Activated CD4-positive, alpha-beta T cell treated with anti-CD3 and anti-CD28 coated beads, Interleukin-2, amount 50 U/mL, for 48 hours (primary cell): ENCODE data around the gene SHE.
"Not testable (repeated sequence)": the region's sequence is repeated elsewhere in the genome, so short reads cannot be mapped to it uniquely, and the experiment has no call there.

ENCODE experiments used
- DNase-seq, 2 experiments: peaks; one replicate each; pipeline ENCODE4 v3.0.0-alpha.2; 2020

Gene SHE

GRCh38 chr1:154502066-154502743 lies at the start of gene SHE, which contains the start of gene TDRD10:
SHE (minus strand) TSS chr1:154502412; CDS start chr1:154502026, 386 bp downstream.
TDRD10 (plus strand) TSS chr1:154502219; CDS start chr1:154506904, 4,685 bp downstream.
- no peak for DNase-seq

- DNase-seq: no peak
Measured at GRCh38 chr1:154551474-154551873, 49.3 kb upstream of the SHE start.

GRCh38 chr1:154550657-154551056 lies 48.4 kb upstream of the SHE start:
- no peak for DNase-seq

GRCh38 chr1:154550070-154550469 lies 47.9 kb upstream of the SHE start:
- DNase-seq: no peak

- DNase-seq: no peak
Measured at GRCh38 chr1:154549202-154549770, 47.1 kb upstream of the SHE start.

- no peak for DNase-seq
Measured at GRCh38 chr1:154548028-154548427, 45.8 kb upstream of the SHE start.

- DNase-seq: no peak
Measured at GRCh38 chr1:154547105-154547732, 45.0 kb upstream of the SHE start.

GRCh38 chr1:154546264-154547063 lies 44.3 kb upstream of the SHE start:
- peak; percentile 64 to 71 for DNase-seq

GRCh38 chr1:154541231-154541630 lies 39.0 kb upstream of the SHE start:
- no peak for DNase-seq

GRCh38 chr1:154539486-154540483 lies 37.6 kb upstream of the SHE start:
- no peak for DNase-seq

- no peak for DNase-seq
Measured at GRCh38 chr1:154536570-154536969, 34.4 kb upstream of the SHE start.

GRCh38 chr1:154533952-154534844 lies 32.0 kb upstream of the SHE start:
- no peak for DNase-seq

GRCh38 chr1:154531950-154532349 lies 29.7 kb upstream of the SHE start:
- not testable (repeated sequence) for DNase-seq

GRCh38 chr1:154529308-154529707 lies 27.1 kb upstream of the SHE start:
- no peak for DNase-seq

GRCh38 chr1:154527192-154527591 lies 25.0 kb upstream of the SHE start:
- no peak for DNase-seq

- DNase-seq: no peak
Measured at GRCh38 chr1:154524881-154525280, 22.7 kb upstream of the SHE start.

- no peak for DNase-seq
Measured at GRCh38 chr1:154521695-154522094, 19.5 kb upstream of the SHE start.

GRCh38 chr1:154520333-154520732 lies 18.1 kb upstream of the SHE start:
- no peak for DNase-seq

- no peak for DNase-seq
Measured at GRCh38 chr1:154519591-154519991, 17.4 kb upstream of the SHE start.

GRCh38 chr1:154517661-154518060 lies 15.4 kb upstream of the SHE start:
- DNase-seq: no peak

GRCh38 chr1:154514066-154514553 lies 11.9 kb upstream of the SHE start:
- no peak for DNase-seq
